NCI-H2107 (cell line): ENCODE data around the gene BUB1.
"Not testable (repeated sequence)": the region's sequence is repeated elsewhere in the genome, so short reads cannot be mapped to it uniquely, and the experiment has no call there.

Experiments
- DNase-seq: peaks from one replicate; lab custom pipeline; 2025; lab: John Stamatoyannopoulos, UW

BUB1 gene

GRCh38 chr2:110677530-110678456 is at the start of gene BUB1:
BUB1 (minus strand) TSS chr2:110678063; CDS start chr2:110677995, 68 bp downstream.
- DNase-seq: peak; percentile 85

- DNase-seq: no peak
These were observed 48.4 kb upstream of the BUB1 start for GRCh38 chr2:110726285-110726684.

DNA sequence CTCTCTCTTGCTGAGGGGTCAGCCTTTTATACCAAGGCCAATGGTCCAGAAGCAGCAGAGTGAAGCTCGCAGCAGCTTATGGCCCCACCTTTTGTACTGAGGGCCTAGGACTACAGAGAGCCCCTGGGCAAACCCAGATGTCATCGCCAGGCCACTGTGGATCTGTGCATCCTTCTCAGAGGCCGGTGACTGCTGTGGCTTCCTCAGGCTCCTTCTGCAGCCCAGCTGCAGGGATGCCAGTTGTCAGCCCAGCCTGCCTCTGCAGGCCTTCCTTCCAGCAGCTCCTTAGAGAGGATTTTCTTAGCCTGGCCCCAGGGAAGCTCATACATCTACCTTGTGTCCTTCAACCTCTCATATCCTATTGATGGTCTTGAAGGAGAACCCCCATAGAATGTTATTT is 48.0 kb upstream of the BUB1 start:
- DNase-seq: no peak

DNA sequence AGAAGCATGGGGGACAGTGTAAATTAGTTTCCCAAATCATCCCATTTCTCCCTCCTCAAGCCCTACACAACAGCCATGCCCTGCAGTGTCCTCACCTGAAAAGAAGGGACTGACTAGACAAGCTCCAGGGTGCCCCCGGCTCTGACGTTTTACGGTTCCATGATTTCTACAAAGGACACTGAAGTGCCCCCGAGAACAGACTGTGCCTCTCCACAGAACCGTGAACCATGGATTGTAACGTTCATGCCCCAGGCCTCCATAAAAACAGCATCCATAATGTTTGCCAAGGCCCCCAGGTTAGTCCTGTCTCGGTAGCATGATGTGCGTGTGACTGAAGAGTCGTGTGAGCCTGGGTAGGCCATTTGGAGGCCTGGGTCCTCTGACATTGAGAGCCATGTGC is 47.5 kb upstream of the BUB1 start:
- no peak for DNase-seq

GRCh38 chr2:110724820-110725219 is 47.0 kb upstream of the BUB1 start:
- DNase-seq: no peak

DNA sequence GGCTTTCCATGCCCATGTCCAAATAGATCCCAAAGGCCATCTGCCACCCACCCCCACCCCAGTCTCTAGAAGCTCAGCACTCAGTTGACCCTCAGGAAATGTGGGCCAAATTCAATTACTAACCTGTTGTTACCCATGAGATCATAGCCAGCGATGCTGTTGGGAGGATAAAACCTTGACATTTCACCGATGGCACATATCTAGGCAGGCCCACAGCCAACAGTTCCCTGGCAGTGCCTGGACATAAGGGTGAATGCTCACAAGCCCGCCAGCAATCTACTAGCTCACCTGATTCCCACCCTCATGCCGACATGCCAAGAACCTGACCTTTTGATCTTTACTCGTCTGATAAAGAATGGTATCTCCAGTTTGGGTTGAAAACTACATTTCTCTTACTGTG is 42.7 kb upstream of the BUB1 start:
- no peak for DNase-seq

GRCh38 chr2:110718990-110719389 is 41.1 kb upstream of the BUB1 start:
- no peak for DNase-seq

DNA sequence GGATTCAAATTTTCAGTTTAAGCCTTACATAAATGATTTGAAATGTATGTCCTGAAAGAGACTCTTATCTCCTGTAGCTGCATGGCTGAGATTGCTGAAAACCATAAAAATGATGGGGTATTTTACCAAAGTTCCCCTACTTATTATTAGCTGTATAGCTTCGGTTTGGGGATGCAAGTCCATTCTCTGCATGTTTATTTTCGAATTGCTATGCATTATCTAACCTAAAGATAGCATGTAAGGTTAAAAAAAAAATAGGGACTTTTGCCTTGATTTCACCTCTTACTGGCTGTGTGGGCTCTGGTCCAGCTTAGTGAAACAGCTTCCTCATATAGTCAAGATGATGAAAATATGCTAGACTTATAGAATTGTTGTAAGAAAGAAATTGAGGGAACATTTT is 40.5 kb upstream of the BUB1 start:
- no peak for DNase-seq

- DNase-seq: no peak
These were observed 39.9 kb upstream of the BUB1 start for GRCh38 chr2:110717734-110718133.

DNA sequence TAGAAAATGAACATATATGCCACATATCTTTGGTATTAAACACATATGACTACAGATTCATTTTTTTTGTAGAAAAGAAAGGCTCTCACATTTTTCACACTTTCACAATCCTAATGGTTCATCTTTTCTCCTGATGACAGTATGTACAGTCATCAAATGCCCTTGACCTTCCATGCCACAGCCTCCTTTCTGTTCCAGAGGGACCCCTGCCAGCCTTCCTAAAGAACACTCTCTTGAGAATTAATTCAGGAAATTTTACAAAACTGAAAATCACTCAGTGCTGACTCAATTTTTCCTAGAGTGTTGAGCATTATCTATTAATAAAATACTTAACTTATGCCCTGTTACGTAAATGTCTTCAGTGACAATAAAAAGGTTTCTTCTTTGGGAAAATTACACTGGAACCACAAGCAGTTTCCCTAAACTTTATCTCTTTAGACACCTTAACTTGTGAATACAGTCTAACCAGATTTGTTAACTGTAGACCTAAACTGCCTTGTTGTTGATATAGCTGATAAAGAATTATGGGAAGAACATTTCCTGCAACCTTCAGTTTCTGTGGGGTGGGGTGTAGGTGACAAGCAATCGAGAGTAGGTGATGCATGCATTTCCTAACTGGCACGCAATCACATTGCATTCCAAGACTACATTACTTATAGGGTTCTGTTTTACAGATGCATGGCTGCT is 39.2 kb upstream of the BUB1 start:
- DNase-seq: no peak

DNA sequence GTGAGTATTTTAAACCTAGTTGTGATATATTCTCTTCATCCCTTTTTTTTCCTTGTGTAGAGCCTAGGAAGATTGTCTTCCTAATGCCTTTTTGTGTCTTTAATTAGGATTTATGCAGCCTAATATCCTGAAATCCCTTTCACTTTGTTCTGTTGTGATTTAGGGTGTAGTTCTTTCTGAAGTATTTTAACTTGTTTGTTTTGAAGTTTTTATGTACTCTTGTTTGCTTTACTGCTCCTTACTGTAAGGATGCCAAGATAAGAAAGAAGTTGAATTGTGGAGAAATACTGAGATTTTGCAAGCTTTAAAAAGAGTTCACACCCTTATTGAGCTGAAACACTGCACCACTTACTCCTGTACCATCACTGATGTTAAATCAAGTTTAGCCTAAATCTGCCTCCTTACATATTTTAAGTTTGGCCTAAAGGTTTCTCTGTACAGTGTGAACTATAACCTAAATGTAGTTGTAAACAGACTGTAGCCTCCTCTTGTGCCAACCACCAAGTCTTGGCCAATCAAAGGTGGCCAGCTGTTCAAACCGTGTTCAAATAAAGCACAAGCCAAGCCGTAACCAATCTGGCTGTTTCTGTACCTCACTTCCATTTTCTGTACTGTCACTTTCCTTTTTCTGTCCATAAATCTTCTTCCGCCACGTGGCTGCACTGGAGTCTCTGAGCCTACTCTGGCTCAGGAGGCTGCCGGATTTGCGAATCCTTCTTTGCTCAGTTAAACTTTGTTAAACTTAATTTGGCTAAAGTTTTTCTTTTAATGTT is 36.8 kb upstream of the BUB1 start:
- DNase-seq: no peak

DNA sequence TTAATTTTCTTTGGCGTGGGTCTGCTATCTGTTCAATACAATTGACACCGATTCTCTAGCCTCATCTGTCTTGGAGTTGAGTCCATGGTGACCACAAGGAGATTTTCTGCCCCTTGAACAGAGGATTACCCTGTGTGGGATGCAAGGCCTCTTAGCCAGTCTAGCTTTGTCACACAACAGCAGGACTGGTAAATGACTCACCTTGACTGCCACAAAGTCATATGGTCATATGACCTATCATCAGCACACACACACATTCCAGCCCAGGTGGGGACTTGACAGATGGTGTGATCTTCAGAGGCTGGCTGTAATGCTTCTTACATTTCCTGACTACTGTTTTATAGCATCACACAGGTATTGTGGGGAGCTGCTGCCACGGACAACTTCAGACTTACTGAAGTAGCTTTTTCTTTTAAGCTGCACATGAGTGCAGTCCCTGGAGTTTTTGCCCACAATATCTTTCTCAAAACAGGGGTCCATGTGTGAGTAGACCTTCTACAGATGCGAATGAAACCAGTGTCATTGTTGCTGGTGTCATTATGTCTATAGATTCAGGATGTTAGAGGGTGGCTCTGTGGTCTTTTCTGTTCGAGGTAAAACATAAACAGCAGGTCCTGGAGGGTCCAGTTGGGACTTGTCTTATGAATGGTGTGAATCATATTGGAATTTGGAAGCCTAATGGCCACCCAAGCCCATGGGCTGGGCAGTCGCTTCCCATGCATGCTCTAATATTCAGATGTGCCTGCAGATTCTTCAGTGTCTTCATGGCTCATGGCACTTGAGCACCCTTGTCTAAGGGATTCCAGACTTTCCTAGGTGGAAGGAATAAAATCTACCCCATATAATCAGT is 35.9 kb upstream of the BUB1 start:
- no peak for DNase-seq

- no peak for DNase-seq
These were observed 34.9 kb upstream of the BUB1 start for GRCh38 chr2:110712737-110713136.

DNA sequence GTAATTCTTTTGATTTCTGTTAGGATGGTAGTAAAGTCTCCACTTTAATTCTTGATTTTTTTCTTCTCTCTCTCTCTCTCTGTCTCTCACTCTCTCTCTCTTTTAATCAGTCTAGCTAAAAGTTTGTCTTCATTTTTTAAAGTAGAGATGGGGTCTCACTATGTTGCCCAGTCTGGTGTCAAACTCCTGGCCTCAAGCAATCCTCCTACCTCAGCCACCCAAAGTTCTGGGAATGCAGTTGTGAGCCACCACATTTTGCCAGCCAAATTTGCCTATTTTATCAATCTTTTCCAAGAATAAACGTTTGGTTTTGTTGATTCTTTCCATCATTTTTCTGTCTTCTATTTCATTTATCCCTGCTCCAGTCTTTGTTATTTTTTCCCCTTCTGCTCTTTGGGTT is 30.6 kb upstream of the BUB1 start:
- DNase-seq: no peak

DNA sequence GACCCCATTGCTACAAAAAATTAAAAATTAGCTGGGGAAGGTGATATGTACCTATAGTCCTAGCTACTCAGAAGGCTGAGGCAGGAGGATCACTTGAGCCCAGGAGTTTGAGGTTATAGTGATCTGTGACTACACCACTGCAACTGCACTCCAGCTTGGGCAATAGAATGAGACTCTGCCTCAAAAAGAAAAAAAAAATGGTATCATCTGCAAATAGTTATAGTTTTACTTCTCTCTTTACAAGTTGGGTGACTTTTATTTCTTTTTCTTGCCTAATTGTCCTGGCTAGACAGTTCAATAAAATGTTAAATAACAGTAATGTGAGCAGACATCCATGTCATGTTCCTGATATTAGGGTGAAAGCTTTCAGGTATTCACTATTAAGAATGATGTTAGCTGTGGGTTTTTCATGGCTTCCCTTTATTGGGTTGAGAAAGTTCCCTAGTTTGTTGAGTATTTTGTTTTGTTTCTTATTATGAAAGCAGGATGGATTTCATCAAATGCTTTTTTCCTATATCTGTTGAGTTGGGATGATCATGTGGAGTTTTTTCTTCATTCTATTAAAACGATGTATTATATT is 29.6 kb upstream of the BUB1 start:
- DNase-seq: no peak

DNA sequence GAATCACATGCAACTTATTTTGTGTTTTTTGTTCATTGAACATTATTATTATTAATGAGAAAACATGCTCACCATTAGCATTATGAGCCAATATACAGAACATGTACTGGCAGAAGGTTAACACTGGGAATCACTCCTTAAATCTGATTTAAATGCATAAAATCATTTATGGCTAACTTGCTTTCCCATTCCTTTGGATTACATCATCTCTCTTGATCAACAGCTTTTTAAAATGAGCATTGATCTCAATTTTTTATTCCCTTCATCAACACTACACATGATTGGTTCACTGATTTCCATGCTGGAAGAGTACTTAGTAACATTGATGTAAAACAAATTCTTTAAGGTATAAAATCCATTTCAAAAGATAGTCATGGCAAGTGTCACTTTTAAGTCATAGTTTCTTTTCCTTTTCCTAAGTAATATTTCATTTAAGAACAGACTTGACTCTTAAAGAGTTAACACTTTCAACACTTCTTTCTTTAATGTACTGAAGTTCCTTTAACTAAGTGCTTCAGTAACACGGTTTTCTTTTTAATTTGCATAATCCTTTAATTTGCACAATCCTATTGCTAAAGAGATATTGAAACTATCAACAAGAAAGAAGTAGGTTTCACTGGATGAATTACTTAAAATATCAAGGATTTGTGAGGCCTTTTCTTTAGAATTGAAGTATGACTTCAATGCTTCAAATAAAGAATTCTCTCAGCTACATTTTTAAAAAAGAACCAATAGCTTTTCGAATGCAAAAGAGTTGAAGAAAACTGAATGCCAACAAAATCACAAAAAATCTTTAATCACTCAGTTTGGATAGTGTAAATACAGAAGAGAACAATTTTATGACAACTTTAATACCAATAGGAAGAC is 24.9 kb upstream of the BUB1 start:
- DNase-seq: no peak

DNA sequence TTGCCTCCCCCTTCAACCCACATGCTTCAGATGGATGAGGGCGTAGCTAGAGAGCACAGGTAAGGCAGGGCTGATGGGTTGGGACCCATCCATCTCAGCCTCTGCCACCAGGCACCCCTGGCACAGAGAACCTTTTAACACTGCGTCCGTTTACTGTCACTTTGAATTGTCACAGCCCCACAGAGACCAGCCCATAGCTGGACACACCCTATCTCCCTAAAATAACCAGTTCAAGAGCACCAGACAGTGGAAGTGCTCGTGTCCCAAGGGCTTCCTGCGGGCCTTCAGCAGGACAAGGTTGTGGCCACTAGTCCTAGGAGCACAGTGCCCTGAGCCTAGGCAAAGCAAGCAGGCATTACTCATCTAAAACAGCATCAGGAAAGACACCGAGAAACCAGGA is 20.4 kb upstream of the BUB1 start:
- DNase-seq: not testable (repeated sequence)

GRCh38 chr2:110695146-110695898 is 17.5 kb upstream of the BUB1 start:
- DNase-seq: not testable (repeated sequence)

DNA sequence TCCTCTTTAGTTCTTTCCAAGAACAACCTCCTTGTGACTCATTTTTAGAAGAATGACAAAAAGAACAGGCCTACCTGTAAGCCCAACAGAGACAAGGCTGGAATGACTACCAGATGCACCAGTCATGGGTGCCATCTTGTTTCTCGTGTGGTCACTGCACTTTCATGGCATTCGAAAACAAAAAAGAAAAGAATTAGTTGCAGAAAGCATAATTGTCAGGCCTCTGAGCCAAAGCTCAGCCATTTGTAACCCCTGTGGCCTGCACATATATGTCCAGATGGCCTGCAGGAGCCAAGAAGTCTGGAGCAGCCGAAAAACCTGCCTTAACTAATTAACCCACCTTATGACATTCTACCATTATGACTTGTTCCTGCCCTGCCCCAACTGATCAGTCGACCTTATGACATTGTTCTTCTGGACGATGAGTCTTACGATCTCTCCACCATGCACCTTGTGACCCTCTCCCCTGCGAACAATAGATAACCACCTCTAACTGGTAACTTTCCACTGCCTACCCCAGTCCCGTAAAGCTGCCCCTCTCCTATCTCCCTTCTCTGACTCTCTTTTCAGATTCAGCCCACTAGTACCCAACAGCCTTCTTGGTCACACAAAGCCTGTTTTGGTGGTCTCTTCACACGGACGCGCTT is 13.9 kb upstream of the BUB1 start:
- no peak for DNase-seq
